Bronchial epithelial cell (primary cell): ENCODE results near the gene RBMS1. TPM values are rescaled to one million over a fixed set of nuclear protein-coding genes. Genes with fewer than 3 reads are reported as not detected.
A peak's percentile ranks its signal among the peaks of the same experiment; 100 is the strongest.

Source experiments
- DNase-seq: peaks from one replicate; pipeline ENCODE4 v3.0.0-alpha.2; 2010; ENCODE audit warnings: low read depth
- FAIRE-seq: peaks from 2 replicates; lab custom pipeline; 2011; peaks lifted over from hg19 to GRCh38; lab: Jason Lieb, UNC
- H3K27me3 ChIP-seq: 2 replicates; pipeline ENCODE4 v1.5.1; 2011; ENCODE audit warnings: low read length; ENCODE audit not compliant: control insufficient read depth, insufficient read depth
- H3K36me3 ChIP-seq: 2 replicates; pipeline ENCODE4 v1.5.1; 2011; ENCODE audit warnings: low read length; ENCODE audit not compliant: control insufficient read depth, insufficient read depth
- H3K4me3 ChIP-seq: 2 replicates; pipeline ENCODE4 v1.5.1; 2011; ENCODE audit warnings: mild to moderate bottlenecking, low read depth, low read length, control low read depth
- total RNA-seq: library from RNA; depleted of rRNA; stranded (reverse); fragments of >200 nt; gene quantifications from 2 replicates; pipeline ENCODE4 v1.2.1, GENCODE V29; 2014
- TF ChIP-seq, protein P1 (sequence below): IDR thresholded peaks from 2 replicates; pipeline ENCODE4 v1.5.1; 2011; ENCODE audit warnings: mild to moderate bottlenecking, moderate library complexity, low read length, control low read depth, inconsistent platforms; ENCODE audit not compliant: insufficient read depth, severe bottlenecking

Gene RBMS1
- total RNA-seq, 1 donor from 2014 or later, result 30.0 TPM

DNA sequence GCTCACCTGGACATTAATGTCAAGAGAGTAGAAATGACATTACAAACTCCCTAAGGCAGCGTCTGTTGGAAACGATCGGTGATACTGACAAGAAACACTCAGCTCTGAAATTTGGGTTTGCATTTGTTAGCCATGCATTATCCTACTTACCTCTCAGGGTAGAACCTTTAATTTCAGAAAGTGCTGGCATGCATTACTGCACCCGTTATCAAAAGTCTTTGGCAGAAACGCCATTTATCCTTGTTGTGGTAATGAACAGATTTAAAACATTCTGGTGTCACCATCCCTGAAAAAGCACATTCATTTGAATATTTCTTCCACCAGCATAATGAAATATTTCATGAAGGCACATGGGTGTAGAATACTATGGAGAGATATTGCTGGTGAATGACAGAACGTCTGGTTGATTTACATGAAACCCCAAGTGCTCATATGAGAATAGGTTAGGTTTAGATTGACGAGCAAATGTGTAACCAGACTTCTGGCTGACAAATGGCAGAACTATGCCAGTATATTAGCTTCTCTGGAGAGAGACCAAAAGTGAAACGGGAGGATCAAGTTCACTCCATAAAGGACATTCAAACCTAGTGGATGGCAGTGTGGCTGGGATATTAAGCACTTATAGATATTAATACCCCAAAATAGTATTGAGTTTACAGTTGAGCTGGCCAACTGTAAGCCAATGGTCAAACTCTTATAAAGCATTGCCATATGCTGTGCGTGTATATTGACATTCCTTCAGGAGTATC lies 240.0 kb downstream of the RBMS1 start:
- H3K27me3 ChIP-seq, result no peaks in the 10 kb centered on the region

DNA sequence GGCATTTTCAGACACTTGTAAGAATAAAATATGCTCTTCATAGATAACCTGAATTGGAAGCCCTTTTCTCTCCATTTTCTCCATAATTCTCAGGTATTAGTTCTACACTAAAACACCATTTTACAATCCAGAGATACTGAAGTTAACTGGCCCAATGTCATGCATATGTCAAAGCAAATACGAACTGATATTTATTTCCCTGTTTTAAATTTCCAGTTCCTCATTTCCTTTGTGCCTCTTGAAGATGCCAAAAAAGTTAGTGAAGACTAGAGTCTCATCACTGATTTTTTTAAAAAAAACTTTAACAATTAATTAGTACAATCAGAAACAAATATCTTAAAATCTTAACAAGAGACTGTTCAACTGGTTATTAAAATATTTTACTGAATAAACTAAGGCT lies 240.7 kb downstream of the RBMS1 start:
- no peaks in the 10 kb centered on the region for H3K27me3 ChIP-seq
- H3K4me3 ChIP-seq, result no peak overlapping the region
- no peak for DNase-seq
- no peaks in the 10 kb centered on the region for H3K36me3 ChIP-seq
- TF ChIP-seq, protein P1, sequence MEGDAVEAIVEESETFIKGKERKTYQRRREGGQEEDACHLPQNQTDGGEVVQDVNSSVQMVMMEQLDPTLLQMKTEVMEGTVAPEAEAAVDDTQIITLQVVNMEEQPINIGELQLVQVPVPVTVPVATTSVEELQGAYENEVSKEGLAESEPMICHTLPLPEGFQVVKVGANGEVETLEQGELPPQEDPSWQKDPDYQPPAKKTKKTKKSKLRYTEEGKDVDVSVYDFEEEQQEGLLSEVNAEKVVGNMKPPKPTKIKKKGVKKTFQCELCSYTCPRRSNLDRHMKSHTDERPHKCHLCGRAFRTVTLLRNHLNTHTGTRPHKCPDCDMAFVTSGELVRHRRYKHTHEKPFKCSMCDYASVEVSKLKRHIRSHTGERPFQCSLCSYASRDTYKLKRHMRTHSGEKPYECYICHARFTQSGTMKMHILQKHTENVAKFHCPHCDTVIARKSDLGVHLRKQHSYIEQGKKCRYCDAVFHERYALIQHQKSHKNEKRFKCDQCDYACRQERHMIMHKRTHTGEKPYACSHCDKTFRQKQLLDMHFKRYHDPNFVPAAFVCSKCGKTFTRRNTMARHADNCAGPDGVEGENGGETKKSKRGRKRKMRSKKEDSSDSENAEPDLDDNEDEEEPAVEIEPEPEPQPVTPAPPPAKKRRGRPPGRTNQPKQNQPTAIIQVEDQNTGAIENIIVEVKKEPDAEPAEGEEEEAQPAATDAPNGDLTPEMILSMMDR, result no peak
- no peak for FAIRE-seq

More for the DNA sequence above, 240.0 kb downstream of the RBMS1 start:
- Histone ChIP-seq H3K36me3 (no peaks in the 10 kb centered on the region), H3K4me3 (no peak overlapping the region)
- FAIRE-seq (no peak), DNase-seq (peak; percentile 59)
- TF ChIP-seq, protein P1, result no peak

DNA sequence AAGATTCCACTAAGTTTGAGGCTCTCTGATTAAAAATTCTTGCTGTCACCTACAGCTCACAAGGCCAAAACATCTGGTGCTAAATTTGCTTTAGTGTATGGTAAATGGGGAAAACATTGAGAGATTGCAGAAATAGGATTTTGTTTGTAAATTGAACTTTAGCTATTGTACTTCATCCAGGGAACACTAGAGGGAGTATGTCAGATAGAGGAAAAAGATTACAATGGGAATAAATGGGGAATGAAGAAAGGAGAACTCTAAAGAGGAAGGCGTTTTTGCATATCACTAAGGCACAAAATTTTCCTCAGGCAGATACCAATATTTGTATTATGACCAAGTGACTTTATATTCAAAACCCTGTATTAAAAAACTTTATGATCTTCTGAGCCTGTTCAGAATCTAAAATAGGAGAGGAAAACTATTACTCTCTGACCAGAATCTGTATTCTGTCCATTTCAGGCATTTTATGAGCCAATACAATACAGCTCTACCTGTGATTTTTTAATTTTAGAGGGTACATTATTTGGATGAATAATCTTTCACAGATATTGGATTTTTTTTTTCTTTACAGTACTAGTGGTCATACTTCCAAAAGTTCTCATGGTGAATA lies 241.2 kb downstream of the RBMS1 start:
- DNase-seq, result peak; percentile 59
- Histone ChIP-seq H3K36me3 (no peaks in the 10 kb centered on the region), H3K4me3 (no peak overlapping the region), H3K27me3 (no peaks in the 10 kb centered on the region)
- FAIRE-seq, result no peak
- TF ChIP-seq, protein P1, result peak; percentile 52

DNA sequence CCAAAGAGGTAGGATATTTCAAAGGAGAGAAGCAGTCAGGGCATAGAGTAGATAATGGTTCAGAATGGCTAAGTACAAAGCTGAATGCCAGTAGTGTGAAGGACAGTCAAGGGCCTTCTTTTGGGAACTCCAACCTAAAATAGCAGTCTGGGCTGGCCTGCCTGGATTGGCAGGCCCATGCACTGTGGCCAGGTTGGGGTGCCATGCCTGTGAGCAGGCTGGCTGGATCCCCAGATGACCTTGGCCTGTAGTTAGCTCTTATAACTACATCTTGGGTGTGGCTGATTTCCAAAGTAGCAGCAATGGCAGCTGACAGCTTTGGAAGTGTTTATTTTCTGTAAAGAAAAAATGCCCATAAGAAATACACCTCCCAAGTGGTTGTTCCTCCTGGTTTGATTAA lies 242.0 kb downstream of the RBMS1 start:
- DNase-seq (no peak), FAIRE-seq (no peak)
- Histone ChIP-seq H3K36me3 (no peaks in the 10 kb centered on the region), H3K27me3 (no peaks in the 10 kb centered on the region), H3K4me3 (no peak overlapping the region)
- TF ChIP-seq, protein P1, result no peak

DNA sequence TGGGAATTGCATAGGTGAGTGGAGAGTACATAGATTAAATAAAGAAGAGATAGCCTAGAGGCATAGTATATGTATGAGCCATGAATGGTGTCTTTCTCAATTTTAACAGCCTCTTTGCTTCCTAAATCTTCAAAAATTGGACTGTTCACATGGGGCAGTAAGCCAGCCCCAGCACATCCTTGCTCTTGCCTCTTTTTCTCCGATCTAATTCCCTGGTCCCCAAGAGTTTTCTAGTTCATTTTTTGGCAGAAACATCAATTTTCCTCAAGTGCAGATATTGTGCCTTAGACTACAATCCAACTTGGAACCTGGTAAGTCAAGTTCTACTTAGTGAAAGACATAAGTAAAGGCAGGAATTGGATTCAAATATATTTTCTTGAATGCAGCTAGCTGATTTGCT lies 243.7 kb downstream of the RBMS1 start:
- TF ChIP-seq, protein P1, result no peak
- no peak overlapping the region for H3K4me3 ChIP-seq
- DNase-seq, result no peak
- H3K27me3 ChIP-seq, result no peaks in the 10 kb centered on the region
- no peak for FAIRE-seq
- no peaks in the 10 kb centered on the region for H3K36me3 ChIP-seq
